ENCODE results near the gene LARGE1. TPM values are rescaled to one million over a fixed set of nuclear protein-coding genes. Genes with fewer than 3 reads are reported as not detected.

The LARGE1 gene
- total RNA-seq, 1 donor from 2014 or later: 16.4 TPM

- peak; percentile 15 for DNase-seq
Measured at GRCh38 chr22:33853200-33854097, 66.8 kb downstream of the LARGE1 start.

GRCh38 chr22:33851821-33852384, 68.4 kb downstream of the LARGE1 start:
- no peak for DNase-seq

- DNase-seq: no peak
Measured at GRCh38 chr22:33851240-33851639, 69.0 kb downstream of the LARGE1 start.

- no peak for DNase-seq
Measured at GRCh38 chr22:33850724-33851123, 69.6 kb downstream of the LARGE1 start.

- DNase-seq: no peak
Measured at GRCh38 chr22:33850193-33850592, 70.1 kb downstream of the LARGE1 start.

GRCh38 chr22:33848251-33848650, 72.0 kb downstream of the LARGE1 start:
- no peak for DNase-seq

GRCh38 chr22:33844273-33844672, 76.0 kb downstream of the LARGE1 start:
- no peak for DNase-seq

GRCh38 chr22:33842421-33843094, 77.7 kb downstream of the LARGE1 start:
- no peak for DNase-seq

GRCh38 chr22:33842006-33842354, 78.3 kb downstream of the LARGE1 start:
- DNase-seq: no peak

- DNase-seq: no peak
Measured at GRCh38 chr22:33841281-33842005, 78.8 kb downstream of the LARGE1 start.

- DNase-seq: no peak
Measured at GRCh38 chr22:33838644-33839043, 81.6 kb downstream of the LARGE1 start.

GRCh38 chr22:33837826-33838225, 82.5 kb downstream of the LARGE1 start:
- no peak for DNase-seq

GRCh38 chr22:33835265-33835664, 85.0 kb downstream of the LARGE1 start:
- no peak for DNase-seq

GRCh38 chr22:33832558-33833151, 87.6 kb downstream of the LARGE1 start:
- no peak for DNase-seq

- no peak for DNase-seq
Measured at GRCh38 chr22:33831651-33832050, 88.6 kb downstream of the LARGE1 start.

GRCh38 chr22:33831207-33831606, 89.1 kb downstream of the LARGE1 start:
- no peak for DNase-seq

- no peak for DNase-seq
Measured at GRCh38 chr22:33829546-33830280, 90.6 kb downstream of the LARGE1 start.

GRCh38 chr22:33828302-33828701, 92.0 kb downstream of the LARGE1 start:
- no peak for DNase-seq

GRCh38 chr22:33825761-33826160, 94.5 kb downstream of the LARGE1 start:
- DNase-seq: no peak

GRCh38 chr22:33823552-33823951, 96.7 kb downstream of the LARGE1 start:
- no peak for DNase-seq

- DNase-seq: no peak
Measured at GRCh38 chr22:33821290-33821689, 99.0 kb downstream of the LARGE1 start.

- DNase-seq: no peak
Measured at GRCh38 chr22:33819743-33820142, 100.5 kb downstream of the LARGE1 start.
